Kidney (tissue), 14 donors: ENCODE data around the gene LSM3. TPM values are rescaled to one million over a fixed set of nuclear protein-coding genes. Genes with fewer than 3 reads are reported as not detected.
"Not testable (repeated sequence)": the region's sequence is repeated elsewhere in the genome, so short reads cannot be mapped to it uniquely, and the experiment has no call there.

Source experiments
- DNase-seq, 5 donors: peaks; one replicate each; pipeline ENCODE4 v3.0.0-alpha.2; 2013 to 2020
- FAIRE-seq: peaks from 2 replicates; lab custom pipeline; 2012; peaks lifted over from hg19 to GRCh38; lab: Jason Lieb, UNC
- H3K27ac ChIP-seq, 2 donors: one replicate each; pipeline ENCODE4 v1.7.0; 2013; ENCODE audit warnings: low read depth in 2 of 2, low read length in 2 of 2, inconsistent platforms in 1 of 2
- H3K27me3 ChIP-seq: one replicate; pipeline ENCODE4 v1.7.1; 2013; ENCODE audit warnings: low read length, inconsistent platforms; ENCODE audit not compliant: control insufficient read depth, insufficient read depth
- H3K36me3 ChIP-seq, 3 donors: one replicate each; pipeline versions ENCODE4 v1.7.0 to v1.7.1; 2013; ENCODE audit warnings: low read length in 3 of 3, control low read depth in 1 of 3, inconsistent platforms in 1 of 3; ENCODE audit not compliant: insufficient read depth in 3 of 3, control insufficient read depth in 2 of 3
- H3K4me1 ChIP-seq, 3 donors: one replicate each; pipeline versions ENCODE4 v1.7.0 to v1.7.1; 2013; ENCODE audit warnings: low read length in 3 of 3, inconsistent platforms in 1 of 3, low read depth in 1 of 3; ENCODE audit not compliant: control insufficient read depth in 2 of 3, insufficient read depth in 2 of 3
- H3K4me3 ChIP-seq, 3 donors: one replicate each; pipeline versions ENCODE4 v1.7.0 to v1.8.1; 2013; ENCODE audit warnings: low read length in 3 of 3, control low read depth in 1 of 3, inconsistent platforms in 1 of 3
- H3K9ac ChIP-seq, 3 donors: one replicate each; pipeline versions ENCODE4 v1.7.0 to v1.7.1; 2013; ENCODE audit warnings: low read length in 3 of 3, control low read depth in 1 of 3, inconsistent platforms in 1 of 3
- H3K9me3 ChIP-seq, 3 donors: one replicate each; pipeline versions ENCODE4 v1.7.0 to v1.7.1; 2013; ENCODE audit warnings: low read length in 3 of 3, control low read depth in 1 of 3, inconsistent platforms in 1 of 3; ENCODE audit not compliant: control insufficient read depth in 2 of 3, insufficient read depth in 1 of 3
- CTCF ChIP-seq: IDR thresholded peaks from 3 replicates; pipeline ENCODE4 v1.5.1; 2012; ENCODE audit warnings: mild to moderate bottlenecking, moderate library complexity, borderline replicate concordance; ENCODE audit not compliant: insufficient read depth; ENCODE audit errors: extremely low read depth
- intact Hi-C: fragments of 100-400 bp; cut with DNase I; formaldehyde crosslinking; loops from one replicate; pipeline ENCODE4 v1.11.1; 2022
- polyA plus RNA-seq: library from polyadenylated mRNA; stranded (reverse); fragments of 350-450 nt; fragmentation: Illumina TruSeq; extraction: RNeasy Lipid Tissue Mini Kit (QIAGEN cat#74804); gene quantifications from one replicate; pipeline ENCODE4 v1.2.3, GENCODE V29; 2014; ENCODE audit warnings: low read depth, low replicate concordance; ENCODE audit not compliant: insufficient read depth
- total RNA-seq: library from RNA; stranded (reverse); fragmentation: NEBNext Ultra II Directional; extraction: Animal tissue kit (Norgen Biotek cat#: 25700); gene quantifications from one replicate; pipeline ENCODE4 v1.2.1, GENCODE V29; 2021
- donor health status: control.
- donor health status: control.
- donor health status: control.
- donor health status: control.
- donor health status: control.
- donor health status: DM: yes; HTN: yes; CAD: no.
- donor health status: Normal renal cell carcinoma (clear cell type).

Gene LSM3
- total and polyA plus RNA-seq, 2 donors from 2014 or later: 11.9 to 30.2 TPM

DNA sequence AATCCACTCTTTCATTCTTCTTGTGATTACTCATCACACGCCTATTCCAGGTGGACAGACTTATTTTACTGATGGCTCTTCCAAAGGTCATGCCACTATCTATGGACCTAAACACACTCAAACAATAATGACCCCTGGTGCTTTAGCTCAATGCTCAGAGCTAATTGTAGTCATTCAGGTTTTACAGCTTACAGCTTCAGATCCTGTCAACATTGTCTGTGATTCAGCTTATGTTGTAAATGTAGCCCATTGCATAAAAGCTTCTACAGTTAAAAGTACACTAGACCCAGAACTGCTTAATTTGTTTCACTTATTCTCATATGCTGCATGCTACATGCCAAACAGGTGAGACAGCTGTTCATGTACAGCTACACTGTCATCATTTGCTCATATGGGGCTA, 49.2 kb downstream of the LSM3 start:
- Histone ChIP-seq H3K27ac (no peak overlapping the region), H3K36me3 (no peaks in the 10 kb centered on the region)
- no peak for TF ChIP-seq CTCF

DNA sequence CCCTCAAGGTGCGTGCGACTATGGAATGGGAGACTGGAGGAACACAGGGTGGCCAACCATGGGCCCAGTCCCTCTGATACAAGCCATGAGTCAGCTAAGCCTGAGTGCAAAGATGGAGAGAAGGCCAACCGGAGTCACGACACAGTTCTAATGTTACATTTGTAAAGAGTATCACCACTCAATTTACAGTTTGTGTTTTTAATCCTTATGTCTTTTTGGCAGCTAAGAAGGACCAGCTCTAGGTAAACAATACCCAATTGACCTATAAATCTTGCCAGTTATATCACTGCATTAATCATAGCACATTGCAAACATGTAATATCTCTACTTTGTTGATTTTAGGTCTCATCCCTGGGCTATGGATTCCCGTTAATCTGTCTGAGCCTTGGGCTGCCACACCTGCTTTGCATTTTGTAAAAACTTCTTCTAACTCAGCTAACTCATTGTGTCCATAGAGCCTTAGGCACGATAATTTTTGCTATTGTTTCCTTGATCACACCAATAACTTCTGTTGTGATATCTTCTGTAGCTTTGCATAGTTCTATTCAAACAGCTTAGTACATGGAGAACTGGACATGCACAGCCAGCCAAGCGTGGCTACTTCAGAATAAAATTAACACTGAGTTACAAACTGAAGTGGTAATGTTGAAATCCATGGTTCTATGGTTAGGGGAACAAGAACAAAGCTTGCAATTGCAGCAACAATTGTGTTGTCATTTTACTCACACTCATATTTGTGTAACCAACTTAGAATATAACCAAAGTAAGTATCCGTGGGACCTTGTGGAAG, 50.3 kb downstream of the LSM3 start:
- Histone ChIP-seq H3K27me3 (no peaks in the 10 kb centered on the region), H3K27ac (no peak overlapping the region), H3K4me3 (no peak overlapping the region), H3K4me1 (peaks cover 0 to 6% (median 0%) of the 10 kb centered on the region in 3 donors), H3K9ac (no peak overlapping the region), H3K36me3 (no peaks in the 10 kb centered on the region), H3K9me3 (no peaks in the 10 kb centered on the region)
- intact Hi-C loops: no loop called here
- FAIRE-seq (no peak), DNase-seq (peak in 1 of 5 donors; percentile 15)
- no peak for TF ChIP-seq CTCF

More for the DNA sequence above, 49.2 kb downstream of the LSM3 start:
- FAIRE-seq: no peak
- no peak overlapping the region for H3K4me3 ChIP-seq
- peaks cover 0 to 6% (median 0%) of the 10 kb centered on the region in 3 donors for H3K4me1 ChIP-seq
- DNase-seq: no peak
- no peak overlapping the region for H3K9ac ChIP-seq
- no peaks in the 10 kb centered on the region for H3K27me3 ChIP-seq
- intact Hi-C loops: no loop called here
- H3K9me3 ChIP-seq: no peaks in the 10 kb centered on the region

DNA sequence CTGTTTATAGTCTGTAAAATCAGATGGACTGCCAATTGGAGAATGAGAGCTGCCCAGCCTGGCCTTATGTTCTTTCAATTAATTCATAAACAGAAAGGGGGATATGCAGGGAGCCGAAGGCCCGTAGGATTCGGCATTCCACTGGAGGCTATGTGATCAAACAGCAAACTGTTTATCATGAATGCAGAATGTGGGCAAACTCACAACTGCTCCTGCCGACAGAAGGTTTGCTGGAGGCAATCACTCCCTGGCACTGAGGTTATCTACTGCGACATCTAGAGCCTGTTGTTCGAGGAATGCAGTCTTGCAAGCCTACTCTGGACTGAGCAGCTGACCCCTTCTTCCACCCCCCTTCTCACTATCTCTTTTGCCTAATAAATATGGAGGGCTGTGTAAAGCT, 51.1 kb downstream of the LSM3 start:
- H3K9ac ChIP-seq: not testable (repeated sequence)

GRCh38 chr3:14230729-14231128, 52.1 kb downstream of the LSM3 start:
- no peak overlapping the region for H3K27ac ChIP-seq
- H3K36me3 ChIP-seq: no peaks in the 10 kb centered on the region
- H3K4me1 ChIP-seq: peaks cover 0 to 7% (median 0%) of the 10 kb centered on the region in 3 donors
- intact Hi-C loops: no loop called here
- H3K4me3 ChIP-seq: no peak overlapping the region
- no peak overlapping the region for H3K9ac ChIP-seq
- no peaks in the 10 kb centered on the region for H3K27me3 ChIP-seq
- H3K9me3 ChIP-seq: no peaks in the 10 kb centered on the region
- peak in 1 of 5 donors; percentile 12 for DNase-seq
- FAIRE-seq: no peak
- no peak for TF ChIP-seq CTCF

More for the DNA sequence above, 51.1 kb downstream of the LSM3 start:
- H3K9me3 ChIP-seq, FAIRE-seq, H3K4me1 ChIP-seq, intact Hi-C loops, H3K27me3 ChIP-seq, H3K36me3 ChIP-seq, H3K4me3 ChIP-seq, H3K27ac ChIP-seq: not testable (repeated sequence)
- peak in 1 of 5 donors; percentile 6 for DNase-seq
